SKM-1 treated with dmso at 0.1 percent for 144 hours (cell line): ENCODE data around the gene RABGGTA.

Source experiments
- DNase-seq: peaks from one replicate; lab custom pipeline; 2025; ENCODE audit not compliant: unreplicated experiment; lab: John Stamatoyannopoulos, UW

Gene RABGGTA

GRCh38 chr14:24279301-24280186 is 8.1 kb upstream of the RABGGTA start:
- no peak for DNase-seq

DNA sequence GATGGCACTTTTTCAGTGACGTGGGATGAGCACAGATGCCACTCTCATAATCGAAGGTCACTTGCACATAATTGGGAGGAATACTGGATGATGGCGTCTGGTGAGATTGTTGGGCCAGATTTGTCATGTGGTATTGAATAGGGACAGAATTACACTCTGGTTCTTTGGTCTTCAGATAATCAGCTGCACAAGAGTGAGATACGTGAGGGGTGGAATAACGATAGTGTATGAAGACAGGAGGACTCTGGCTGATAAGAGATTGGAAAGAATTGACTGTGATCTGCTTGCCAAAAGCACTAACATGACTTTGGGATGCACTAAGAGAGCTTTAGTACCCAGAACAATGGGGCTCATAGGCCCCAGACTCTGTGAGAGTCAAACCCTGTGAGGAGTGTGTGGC is 7.0 kb upstream of the RABGGTA start:
- no peak for DNase-seq

- DNase-seq: peak; percentile 67
Observed at GRCh38 chr14:24277606-24278321, 6.4 kb upstream of the RABGGTA start.

DNA sequence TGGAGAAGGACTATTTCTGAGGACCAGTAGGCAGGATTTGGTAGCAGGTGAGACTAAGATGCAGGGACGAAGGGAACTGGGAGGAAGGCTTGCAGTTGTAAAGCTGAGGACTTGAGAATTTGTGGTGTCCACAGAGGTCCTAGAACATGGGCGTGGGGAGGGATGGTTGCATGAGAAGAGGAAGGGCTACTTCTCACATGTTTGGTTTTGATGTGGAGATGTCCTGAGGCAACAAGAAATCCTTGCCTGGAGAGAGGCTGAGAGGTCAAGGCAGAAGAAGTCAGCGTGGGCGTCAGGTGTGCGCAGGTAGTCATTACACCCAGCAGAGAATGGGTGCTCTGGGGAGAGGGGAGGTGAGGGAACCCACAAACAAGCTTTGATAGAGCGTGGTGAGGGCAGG is 5.7 kb upstream of the RABGGTA start:
- DNase-seq: no peak

DNA sequence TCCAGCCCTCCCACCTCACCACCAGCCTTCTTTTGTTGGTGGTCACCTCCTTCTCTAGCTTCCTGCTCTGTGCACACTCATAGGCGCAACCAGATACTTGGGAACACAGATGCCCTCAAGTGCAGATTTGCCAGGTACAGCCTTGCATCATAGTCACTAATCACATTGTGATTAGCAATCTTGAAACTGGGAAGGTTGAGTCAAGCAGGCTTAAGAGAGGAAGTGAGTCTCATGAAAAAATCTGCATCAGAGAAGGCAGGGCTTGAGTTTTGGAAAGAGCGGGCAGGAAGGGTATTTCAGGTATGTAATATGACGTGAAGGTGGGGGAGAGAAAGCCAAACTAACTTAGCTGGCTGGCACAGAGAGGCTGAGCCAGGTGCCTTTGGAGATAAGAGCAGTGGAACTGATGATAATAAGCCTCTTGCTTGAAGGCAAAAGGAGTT is 2.7 kb upstream of the RABGGTA start:
- peak; percentile 63 for DNase-seq

DNA sequence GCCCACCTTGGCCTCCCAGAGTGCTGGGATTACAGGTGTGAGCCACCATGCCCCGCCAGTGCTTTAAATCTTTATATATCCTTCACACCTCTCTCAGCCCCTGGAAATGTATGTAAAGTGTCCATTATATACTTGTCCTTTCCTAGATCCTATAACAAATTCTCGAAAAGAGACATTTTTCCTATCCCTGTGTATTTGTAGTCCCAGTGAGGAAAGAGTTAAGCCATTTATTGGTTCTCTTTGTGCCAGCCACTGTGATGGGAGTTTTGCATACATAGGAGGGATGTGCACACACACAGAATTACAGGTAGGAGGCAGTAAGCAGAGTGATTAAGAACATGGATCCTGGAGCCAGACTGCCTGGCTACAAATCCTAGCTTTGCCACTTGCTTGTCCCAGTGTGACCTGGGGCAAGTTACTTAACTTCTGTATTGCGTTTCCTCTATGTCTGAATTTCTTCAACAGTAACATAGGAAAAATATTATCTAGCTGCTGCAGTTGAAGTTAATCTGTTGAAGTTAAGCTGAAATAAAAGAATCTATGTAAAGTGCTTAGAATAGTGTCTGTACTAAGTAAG is 2.1 kb upstream of the RABGGTA start:
- no peak for DNase-seq

DNA sequence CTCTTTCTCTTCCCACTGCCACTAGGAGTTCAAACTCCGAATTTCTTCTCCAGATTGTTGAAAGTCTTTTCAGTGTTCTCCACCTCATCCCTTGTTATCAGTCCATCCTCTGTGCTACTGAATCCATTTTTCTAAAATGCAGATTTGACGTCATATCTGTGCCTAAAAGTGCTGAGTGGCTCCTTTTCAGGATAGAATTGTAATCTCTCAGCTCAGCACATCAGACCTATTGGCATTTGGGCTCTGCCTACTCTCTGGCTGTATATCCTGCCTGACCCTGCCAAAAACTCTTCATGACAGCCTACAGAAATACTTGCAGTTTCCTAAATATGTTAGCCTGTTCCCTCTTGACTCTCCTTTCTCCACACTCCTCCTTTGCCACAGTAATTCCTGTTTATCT is 1.1 kb upstream of the RABGGTA start:
- no peak for DNase-seq

DNA sequence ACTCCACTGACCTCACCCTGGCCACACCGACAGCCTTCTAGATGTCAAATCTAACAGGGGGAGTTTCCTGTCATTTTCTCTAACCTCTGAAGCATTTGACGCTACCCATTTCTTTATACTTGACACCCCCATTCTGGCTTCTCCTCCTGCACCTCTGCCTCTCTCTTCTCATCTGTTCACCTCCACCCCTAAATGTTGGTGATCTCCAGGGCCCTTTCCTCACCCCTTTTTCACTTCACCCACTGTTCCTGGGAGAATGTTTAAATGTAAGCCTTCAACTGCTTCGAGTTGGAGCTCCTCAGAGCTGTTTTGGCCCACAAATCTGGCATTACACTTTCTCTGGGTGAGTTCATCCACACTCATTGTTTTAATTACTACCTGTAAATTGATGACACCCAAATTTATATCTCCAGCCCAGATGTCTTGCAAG is 452 bp upstream of the RABGGTA start:
- no peak for DNase-seq

- DNase-seq: no peak
Observed at GRCh38 chr14:24270537-24271133, 762 bp downstream of the RABGGTA start.

- DNase-seq: no peak
Observed at GRCh38 chr14:24269910-24270536, 1.4 kb downstream of the RABGGTA start.

DNA sequence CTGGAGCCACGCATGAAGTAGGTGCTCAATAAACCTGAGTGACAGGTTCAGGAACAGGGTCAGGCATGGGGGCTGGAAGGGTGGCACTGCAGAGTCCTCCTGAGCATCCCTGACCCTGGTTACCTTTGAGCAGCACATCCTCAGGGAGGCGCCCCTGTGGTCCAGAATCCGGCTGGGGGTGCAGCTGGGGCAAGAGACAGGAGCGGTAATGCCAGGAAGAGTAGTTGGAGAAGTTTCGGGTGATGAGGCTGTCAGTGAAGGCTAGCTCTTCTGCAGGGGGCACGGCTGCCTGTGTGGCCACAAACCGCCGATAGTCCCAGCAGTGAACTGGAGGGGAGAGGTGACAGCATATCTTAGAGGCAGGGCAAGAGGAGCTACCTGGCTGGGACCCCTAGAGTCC is 2.0 kb downstream of the RABGGTA start:
- no peak for DNase-seq

DNA sequence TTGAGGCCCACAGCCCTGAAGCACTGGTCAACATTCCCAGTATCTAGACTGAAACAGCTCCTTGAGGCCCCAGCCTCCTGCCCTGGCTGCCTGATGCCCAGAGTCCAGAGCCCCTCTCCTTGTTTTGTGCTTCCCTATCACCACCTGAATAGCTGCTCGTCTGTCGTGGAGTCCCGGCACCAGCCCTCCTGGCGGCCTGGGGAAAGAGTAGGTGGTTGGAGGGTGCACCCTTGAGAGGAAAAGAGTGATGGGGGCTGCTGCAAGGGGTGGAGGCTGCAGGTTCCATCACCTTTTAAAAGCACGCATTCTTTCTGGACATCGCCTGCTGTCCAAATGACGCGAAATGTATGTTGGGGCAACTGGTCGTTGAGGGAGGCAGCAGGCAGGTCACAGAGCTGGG is 3.2 kb downstream of the RABGGTA start:
- DNase-seq: no peak

DNA sequence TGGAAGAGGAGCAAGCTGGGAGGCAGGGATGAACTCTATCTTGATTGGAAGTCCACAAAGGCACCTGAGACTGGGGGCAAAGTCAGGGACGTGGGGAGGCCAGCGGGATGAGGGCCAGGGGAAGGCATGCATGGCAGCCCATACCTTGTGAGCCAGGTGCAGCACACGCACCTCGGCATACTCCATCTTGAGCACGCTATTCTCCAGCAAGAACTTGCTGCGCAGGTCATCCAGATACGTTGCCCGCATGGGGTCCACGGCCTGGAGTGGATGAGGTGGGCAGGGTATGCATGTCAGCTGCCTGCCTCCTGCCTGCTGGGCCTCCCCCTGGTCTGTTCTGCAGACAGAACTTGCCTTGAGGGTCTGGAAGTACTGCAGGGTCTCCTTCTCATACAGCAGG is 3.9 kb downstream of the RABGGTA start:
- DNase-seq: no peak

DNA sequence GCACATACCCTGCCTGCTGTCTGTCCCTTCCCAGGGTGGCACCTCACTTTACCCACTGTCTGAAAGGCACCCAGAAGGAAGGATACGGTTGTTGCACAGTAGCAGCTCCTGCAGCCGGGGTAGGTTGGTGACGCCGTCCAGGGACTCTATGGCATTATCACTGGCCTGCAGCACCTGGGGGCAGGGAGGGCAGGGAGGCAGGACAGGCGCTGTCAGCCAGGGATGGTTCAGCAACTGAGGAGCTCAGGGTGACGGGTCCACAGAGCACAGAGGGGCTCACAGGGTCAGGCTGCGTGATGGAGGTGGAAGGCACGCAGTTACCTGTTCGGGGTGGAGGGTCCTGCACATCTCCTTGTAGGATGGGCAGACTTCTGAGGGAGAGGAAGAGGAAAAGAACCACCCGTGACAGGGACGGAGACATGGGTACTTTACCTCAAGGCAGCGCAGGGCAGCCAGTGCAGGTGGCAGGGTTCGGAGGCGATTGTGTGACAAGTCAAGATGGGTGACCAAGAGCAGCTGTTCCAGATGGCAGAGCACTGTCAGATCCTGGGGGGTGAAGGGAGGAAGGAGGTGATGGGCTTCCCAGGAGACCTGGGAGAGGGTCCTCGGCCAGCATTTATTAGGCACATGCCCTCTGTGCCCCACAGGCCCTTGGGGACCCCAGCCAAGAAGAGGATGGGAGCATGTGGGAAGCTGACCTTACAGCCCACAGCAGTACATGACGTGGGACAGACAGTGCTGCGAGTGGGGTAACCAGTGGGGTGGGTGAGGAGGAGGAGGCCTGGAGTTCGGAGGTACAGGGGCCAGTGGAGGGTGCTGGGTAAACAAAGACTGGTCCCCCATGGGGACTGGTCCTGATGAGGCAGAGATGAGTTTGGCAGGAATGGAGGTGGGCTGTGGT is 4.8 kb downstream of the RABGGTA start:
- no peak for DNase-seq

DNA sequence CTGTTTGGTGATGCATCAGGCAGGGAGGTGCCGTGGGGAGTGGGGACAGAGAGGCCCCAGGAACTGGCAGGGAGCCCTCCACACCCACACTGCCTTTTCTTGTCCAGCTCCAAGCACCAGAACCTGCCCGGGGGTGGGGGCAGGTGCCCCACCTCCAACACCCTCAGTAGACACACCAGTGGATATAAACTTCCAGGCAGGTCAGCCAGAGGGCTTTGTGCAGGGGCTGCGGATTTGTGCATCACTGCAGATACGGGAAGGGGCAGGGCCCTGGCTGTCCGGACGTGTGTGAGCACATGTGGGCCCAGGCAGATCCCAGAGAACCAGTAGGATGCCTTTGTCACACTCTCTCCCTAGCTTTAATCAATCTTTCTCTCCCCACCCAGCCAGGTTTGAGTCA is 7.1 kb downstream of the RABGGTA start:
- DNase-seq: no peak

DNA sequence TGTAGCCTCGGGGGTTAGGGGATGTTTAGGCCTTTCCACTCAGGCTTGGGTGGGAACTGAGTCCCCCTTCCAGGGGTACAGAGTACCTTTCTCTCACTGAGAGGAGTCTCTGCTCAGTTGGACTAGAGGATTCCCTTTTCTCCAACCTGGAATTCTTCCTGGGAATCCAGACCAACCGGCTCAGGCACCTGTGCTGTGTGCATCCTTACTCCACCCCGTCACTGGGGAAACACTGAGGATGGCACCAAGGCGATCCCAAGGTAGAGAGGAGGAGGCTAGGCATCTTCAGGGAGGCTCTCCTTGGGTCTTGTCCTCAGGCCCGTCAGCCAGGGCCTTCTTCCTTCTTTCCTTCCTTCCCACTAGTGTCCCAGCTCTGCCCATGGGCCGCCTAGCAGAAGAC is 7.5 kb downstream of the RABGGTA start:
- no peak for DNase-seq

DNA sequence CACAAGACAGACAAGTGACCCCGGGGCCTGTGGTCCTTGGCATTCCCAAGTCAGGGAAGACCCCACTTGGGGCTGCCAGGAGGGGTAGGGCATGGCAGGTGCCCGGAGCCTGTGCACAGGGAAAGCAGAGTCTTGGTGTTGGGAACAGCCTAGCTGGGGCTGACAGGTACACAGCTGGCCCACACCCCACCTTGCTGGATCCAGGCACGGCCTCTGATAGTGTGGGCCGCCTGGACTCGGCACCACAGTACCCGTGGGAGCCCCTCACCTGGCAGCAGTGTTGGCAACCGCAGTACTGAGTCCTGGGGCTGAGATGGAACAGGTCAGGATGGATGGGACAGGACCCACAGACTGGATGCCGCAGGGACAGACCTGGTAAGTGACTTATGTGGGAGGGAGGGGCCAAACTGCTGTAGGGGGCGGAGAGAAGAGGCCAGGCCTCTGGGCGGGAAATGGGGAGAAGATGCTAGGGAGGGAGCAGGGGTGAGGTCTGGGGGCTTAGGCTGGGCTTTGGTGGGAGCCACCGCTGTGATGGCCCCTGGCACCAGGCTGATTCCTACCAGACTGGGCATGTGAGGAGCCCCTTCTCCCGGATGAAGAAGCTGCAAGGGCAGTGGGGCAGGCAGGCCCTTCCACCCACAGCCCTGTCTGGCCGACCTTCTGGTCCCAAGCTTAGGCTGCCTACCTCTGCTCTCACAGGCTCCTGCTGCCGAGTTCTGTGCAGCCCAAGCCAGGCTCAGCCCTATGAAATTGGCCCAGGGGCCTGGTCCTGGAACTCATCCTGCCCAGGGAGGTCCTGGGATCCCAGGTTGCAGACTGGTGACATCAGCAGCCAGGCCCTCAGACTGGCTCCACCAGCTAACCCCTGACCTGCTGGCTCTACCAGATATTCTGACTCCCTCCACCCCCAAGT is 8.3 kb downstream of the RABGGTA start, which contains the start of gene TGM1:
TSS of gene TGM1 (minus strand) at position 357 of the 913 bp plus-strand sequence. CDS start 825 bp downstream, outside the sequence.
- no peak for DNase-seq

DNA sequence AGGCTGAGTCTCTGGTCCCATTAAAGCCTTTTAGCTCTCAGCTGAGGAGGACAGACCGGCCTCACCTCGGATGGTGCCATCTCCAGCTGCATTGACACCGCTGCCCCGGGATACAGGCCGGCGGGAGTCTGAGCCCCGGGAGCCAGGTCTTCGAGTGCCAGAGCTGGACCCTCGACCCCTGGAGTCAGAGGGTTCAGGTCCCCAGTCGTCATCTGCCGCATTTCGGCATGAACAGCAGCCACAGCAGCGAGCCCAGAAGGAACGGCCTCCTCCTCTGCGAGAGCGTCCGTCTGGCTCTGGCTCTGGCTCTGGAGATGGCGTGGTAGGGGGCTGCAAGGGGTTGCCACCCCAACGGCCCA is 9.4 kb downstream of the RABGGTA start:
- DNase-seq: no peak
